WERI-Rb-1 (cell line): ENCODE data around the gene RSL1D1.
A peak's percentile ranks its signal among the peaks of the same experiment; 100 is the strongest.
"Not testable (repeated sequence)": the region's sequence is repeated elsewhere in the genome, so short reads cannot be mapped to it uniquely, and the experiment has no call there.

Experiments
- DNase-seq: peaks from one replicate; pipeline ENCODE4 v3.0.0-alpha.2; 2020
- H3K27ac ChIP-seq: fragments of 250-450 bp; sonication (Bioruptor Pico); 2 replicates; pipeline ENCODE4 v1.5.1; 2020; ENCODE audit warnings: mild to moderate bottlenecking, moderate library complexity
- H3K27me3 ChIP-seq: fragments of 250-450 bp; sonication (Bioruptor Pico); 2 replicates; pipeline ENCODE4 v1.5.1; 2021; ENCODE audit warnings: mild to moderate bottlenecking, low read depth, moderate library complexity; ENCODE audit not compliant: insufficient read depth, severe bottlenecking
- H3K36me3 ChIP-seq: fragments of 250-450 bp; sonication (Bioruptor Pico); 2 replicates; pipeline ENCODE4 v1.5.1; 2020; ENCODE audit warnings: mild to moderate bottlenecking, moderate library complexity
- H3K4me3 ChIP-seq: 2 replicates; pipeline ENCODE4 v1.5.1; 2011; ENCODE audit warnings: low read depth, mild to moderate bottlenecking, control low read depth, low read length
- H3K9me3 ChIP-seq: fragments of 250-450 bp; sonication (Bioruptor Pico); 2 replicates; pipeline ENCODE4 v1.5.1; 2021; ENCODE audit warnings: mild to moderate bottlenecking, moderate library complexity; ENCODE audit not compliant: severe bottlenecking
- TF ChIP-seq, protein P1 (sequence below): IDR thresholded peaks from 2 replicates; pipeline ENCODE4 v1.5.1; 2011; ENCODE audit warnings: low read depth, mild to moderate bottlenecking, control low read depth, inconsistent platforms, low read length

RSL1D1 gene

DNA sequence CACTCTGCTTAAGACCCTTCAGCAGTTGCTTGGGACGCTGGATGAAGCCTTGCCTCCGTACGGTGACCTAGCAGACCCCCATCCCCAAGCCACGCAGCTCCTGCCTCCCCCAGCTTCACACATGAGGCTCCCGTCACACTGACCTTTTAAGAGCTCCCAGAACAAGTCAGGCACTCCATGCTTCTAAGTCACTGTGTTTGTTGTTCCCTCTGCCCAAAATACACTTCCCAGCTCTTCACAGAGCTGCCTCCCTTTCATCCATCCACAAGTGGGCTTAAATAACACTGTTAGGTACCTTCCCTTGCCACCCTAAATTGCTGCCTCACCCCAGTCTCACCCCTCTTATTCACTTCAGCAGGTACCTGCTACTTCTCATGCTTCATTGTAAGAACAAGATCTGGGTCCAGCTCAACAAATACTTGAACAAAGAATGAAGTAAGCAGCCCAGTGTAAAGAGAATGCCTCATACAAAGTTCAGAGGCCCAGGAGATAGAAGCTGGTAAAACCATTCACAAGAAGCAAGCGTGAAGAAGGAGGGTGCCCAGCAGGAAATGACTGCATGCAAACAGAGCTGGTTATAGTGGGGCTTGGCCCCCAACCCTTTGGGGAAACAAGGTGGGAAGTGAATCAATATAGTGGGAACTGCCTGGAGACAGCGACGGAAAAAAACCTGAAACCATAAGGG lies 60.1 kb downstream of the RSL1D1 start:
- Histone ChIP-seq H3K36me3 (peaks cover 44% of the 10 kb centered on the region), H3K27me3 (no peaks in the 10 kb centered on the region), H3K9me3 (no peaks in the 10 kb centered on the region), H3K4me3 (no peak overlapping the region), H3K27ac (peak overlapping the region; percentile 85)
- DNase-seq = no peak
- TF ChIP-seq, protein P1, sequence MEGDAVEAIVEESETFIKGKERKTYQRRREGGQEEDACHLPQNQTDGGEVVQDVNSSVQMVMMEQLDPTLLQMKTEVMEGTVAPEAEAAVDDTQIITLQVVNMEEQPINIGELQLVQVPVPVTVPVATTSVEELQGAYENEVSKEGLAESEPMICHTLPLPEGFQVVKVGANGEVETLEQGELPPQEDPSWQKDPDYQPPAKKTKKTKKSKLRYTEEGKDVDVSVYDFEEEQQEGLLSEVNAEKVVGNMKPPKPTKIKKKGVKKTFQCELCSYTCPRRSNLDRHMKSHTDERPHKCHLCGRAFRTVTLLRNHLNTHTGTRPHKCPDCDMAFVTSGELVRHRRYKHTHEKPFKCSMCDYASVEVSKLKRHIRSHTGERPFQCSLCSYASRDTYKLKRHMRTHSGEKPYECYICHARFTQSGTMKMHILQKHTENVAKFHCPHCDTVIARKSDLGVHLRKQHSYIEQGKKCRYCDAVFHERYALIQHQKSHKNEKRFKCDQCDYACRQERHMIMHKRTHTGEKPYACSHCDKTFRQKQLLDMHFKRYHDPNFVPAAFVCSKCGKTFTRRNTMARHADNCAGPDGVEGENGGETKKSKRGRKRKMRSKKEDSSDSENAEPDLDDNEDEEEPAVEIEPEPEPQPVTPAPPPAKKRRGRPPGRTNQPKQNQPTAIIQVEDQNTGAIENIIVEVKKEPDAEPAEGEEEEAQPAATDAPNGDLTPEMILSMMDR = no peak

DNA sequence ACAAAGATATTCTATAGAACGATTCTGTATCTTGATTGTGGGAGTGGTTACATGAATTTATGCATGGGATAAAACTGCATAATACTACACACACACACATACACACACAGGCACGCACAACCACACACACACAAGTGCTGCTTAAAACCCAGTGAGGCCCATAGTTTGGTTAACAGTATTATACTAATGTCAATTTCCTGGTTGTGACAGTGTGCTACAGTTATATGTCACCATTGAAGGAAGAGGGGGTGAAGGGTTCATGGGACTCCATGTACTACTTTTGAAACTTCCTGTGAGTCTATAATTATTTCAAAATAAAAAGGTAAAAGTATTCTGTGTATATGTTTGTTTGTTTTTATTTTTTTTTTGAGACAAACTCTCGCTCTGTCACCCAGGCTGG lies 62.4 kb downstream of the RSL1D1 start:
- H3K9me3 ChIP-seq = no peaks in the 10 kb centered on the region
- no peaks in the 10 kb centered on the region for H3K27me3 ChIP-seq
- TF ChIP-seq, protein P1 = no peak
- H3K27ac ChIP-seq = no peak overlapping the region
- H3K4me3 ChIP-seq = no peak overlapping the region
- peaks cover 30% of the 10 kb centered on the region for H3K36me3 ChIP-seq
- no peak for DNase-seq

DNA sequence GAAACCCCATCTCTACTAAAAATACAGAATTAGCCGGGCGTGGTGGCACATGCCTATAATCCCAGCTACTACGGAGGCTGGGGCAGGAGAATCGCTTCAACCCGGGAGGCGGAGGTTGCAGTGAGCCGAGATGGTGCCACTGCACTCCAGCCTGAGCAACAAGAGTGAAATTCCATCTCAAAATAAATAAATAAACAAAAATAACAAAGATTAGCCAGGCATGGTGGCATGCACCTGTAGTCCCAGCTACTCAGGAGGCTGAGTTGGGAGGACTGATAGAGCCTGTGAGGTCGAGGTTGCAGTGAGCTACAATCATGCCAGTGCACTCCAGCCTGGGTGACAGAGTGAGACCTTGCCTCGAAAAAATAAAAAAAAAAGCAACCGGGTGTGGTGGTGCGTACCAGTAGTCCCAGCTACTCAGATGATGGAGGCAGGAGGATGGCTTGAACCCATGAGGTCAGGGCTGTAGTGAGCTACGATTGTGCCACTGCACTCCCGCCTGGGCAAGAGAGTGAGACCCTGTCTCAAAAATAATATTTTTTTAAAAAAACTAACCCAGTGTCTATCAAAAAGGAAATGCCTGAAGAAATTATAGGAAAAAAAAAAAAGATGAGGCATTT lies 66.3 kb downstream of the RSL1D1 start:
- H3K9me3 ChIP-seq, DNase-seq, H3K27ac ChIP-seq, H3K4me3 ChIP-seq, H3K27me3 ChIP-seq: not testable (repeated sequence)
- peaks cover 37% of the 10 kb centered on the region for H3K36me3 ChIP-seq

DNA sequence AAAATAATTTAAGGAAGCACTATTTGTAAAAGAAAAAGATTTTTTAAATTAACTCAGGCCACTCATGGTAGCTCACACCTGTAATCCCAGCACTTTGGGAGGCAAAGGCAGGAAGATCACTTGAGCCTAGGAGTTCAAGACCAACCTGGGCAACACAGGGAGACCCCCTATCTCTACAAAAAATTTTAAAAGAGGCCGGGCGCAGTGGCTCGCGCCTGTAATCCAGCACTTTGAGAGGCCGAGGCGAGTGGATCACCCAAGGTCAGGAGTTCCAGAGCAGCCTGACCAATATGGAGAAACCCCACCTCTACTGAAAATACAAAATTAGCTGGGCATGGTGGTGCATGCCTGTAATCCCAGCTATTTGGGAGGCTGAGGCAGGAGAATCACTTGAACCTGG lies 67.0 kb downstream of the RSL1D1 start:
- H3K36me3 ChIP-seq = peaks cover 38% of the 10 kb centered on the region
- H3K4me3 ChIP-seq, H3K27me3 ChIP-seq, H3K9me3 ChIP-seq, H3K27ac ChIP-seq, DNase-seq: not testable (repeated sequence)

DNA sequence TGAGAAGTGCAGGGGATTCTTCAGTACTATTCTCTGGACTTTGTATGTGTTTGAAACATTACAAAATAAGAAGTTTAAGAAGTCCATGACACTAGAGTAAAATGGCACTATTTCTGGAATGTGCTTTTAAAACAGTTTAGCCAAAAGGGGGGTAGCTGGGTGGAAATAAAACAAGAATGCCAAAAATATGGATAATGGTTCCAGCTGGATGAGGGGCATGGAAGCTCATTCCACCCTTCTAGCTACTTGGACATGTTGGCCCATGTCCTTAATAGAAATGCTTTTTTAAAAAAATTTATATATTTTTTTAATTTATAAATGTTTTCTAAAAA lies 67.3 kb downstream of the RSL1D1 start:
- Histone ChIP-seq H3K27me3 (no peaks in the 10 kb centered on the region), H3K9me3 (no peaks in the 10 kb centered on the region), H3K4me3 (no peak overlapping the region), H3K27ac (no peak overlapping the region; the same call in 1 of the 2 replicates), H3K36me3 (peaks cover 39% of the 10 kb centered on the region)
- DNase-seq = no peak
- TF ChIP-seq, protein P1 = no peak
